HL-60 (cell line): ENCODE measurements around the gene SPRED3.

ENCODE experiments used
- SPI1 ChIP-seq: IDR thresholded peaks from 2 replicates; pipeline ENCODE4 v1.6.1; 2012; ENCODE audit warnings: low read depth, mild to moderate bottlenecking, borderline replicate concordance
- TF ChIP-seq, protein P1 (sequence below): IDR thresholded peaks from one replicate; pipeline ENCODE4 v1.5.1; 2011; ENCODE audit warnings: low read length, control low read depth, inconsistent platforms; ENCODE audit not compliant: insufficient read depth

- TF ChIP-seq, protein P1, sequence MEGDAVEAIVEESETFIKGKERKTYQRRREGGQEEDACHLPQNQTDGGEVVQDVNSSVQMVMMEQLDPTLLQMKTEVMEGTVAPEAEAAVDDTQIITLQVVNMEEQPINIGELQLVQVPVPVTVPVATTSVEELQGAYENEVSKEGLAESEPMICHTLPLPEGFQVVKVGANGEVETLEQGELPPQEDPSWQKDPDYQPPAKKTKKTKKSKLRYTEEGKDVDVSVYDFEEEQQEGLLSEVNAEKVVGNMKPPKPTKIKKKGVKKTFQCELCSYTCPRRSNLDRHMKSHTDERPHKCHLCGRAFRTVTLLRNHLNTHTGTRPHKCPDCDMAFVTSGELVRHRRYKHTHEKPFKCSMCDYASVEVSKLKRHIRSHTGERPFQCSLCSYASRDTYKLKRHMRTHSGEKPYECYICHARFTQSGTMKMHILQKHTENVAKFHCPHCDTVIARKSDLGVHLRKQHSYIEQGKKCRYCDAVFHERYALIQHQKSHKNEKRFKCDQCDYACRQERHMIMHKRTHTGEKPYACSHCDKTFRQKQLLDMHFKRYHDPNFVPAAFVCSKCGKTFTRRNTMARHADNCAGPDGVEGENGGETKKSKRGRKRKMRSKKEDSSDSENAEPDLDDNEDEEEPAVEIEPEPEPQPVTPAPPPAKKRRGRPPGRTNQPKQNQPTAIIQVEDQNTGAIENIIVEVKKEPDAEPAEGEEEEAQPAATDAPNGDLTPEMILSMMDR = no peak
- TF ChIP-seq SPI1 = no peak
Measured at GRCh38 chr19:38385057-38385803, 3.3 kb upstream of the SPRED3 start.
